ENCODE measurements around the gene FDX2. TPM values are rescaled to one million over a fixed set of nuclear protein-coding genes. Genes with fewer than 3 reads are reported as not detected.

The FDX2 gene
- total and polyA plus RNA-seq, 2 of the 13 experiments (the other 11 are each of a cell fraction or from before 2014, with no cell fraction given), result 21.0 to 24.7 TPM

DNA sequence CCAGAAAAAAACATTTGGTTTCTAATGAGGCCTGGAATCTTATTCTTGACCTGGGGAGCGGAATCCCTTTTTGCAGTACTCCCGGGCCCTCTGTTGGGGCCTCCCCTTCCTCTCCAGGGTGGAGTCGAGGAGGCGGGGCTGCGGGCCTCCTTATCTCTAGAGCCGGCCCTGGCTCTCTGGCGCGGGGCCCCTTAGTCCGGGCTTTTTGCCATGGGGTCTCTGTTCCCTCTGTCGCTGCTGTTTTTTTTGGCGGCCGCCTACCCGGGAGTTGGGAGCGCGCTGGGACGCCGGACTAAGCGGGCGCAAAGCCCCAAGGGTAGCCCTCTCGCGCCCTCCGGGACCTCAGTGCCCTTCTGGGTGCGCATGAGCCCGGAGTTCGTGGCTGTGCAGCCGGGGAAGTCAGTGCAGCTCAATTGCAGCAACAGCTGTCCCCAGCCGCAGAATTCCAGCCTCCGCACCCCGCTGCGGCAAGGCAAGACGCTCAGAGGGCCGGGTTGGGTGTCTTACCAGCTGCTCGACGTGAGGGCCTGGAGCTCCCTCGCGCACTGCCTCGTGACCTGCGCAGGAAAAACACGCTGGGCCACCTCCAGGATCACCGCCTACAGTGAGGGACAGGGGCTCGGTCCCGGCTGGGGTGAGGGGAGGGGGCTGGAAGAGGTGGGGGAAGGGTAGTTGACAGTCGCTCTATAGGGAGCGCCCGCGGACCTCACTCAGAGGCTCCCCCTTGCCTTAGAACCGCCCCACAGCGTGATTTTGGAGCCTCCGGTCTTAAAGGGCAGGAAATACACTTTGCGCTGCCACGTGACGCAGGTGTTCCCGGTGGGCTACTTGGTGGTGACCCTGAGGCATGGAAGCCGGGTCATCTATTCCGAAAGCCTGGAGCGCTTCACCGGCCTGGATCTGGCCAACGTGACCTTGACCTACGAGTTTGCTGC lies 28.7 kb downstream of the FDX2 start, which contains the start of gene ICAM4 (continued):
- TF ChIP-seq ZNF770 (CRISPR knock-in tag; IDR thresholded peaks at IDR 0.05) (no peak; the same call in 1 of the 2 replicates), ZNF878 (CRISPR knock-in tag; IDR thresholded peaks at IDR 0.05) (no peak), XBP1 (CRISPR knock-in tag; IDR thresholded peaks at IDR 0.05) (no peak; the same call in 1 of the 2 replicates), RFX1 (IDR thresholded peaks at IDR 0.05) (no peak), BRF2 (CRISPR knock-in tag; IDR thresholded peaks at IDR 0.05) (peak; percentile 67), HNF4A (CRISPR knock-in tag; IDR thresholded peaks at IDR 0.05) (no peak), ZFP90 (CRISPR knock-in tag; IDR thresholded peaks at IDR 0.05; ENCODE audit: borderline replicate concordance) (no peak; the same call in 1 of the 2 replicates), AGO2 (optimal IDR thresholded peaks at IDR 0.05; ENCODE audit: low read depth, low read length) (peak; percentile 97), PAXIP1 (CRISPR knock-in tag; conservative IDR thresholded peaks at IDR 0.05) (peak; percentile 47; the same call in 1 of the 2 replicates), ZNF530 (CRISPR knock-in tag; IDR thresholded peaks at IDR 0.05; ENCODE audit: low read depth) (no peak), ZNF234 (CRISPR knock-in tag; conservative IDR thresholded peaks at IDR 0.05) (no peak), ATAD3A (CRISPR knock-in tag; IDR thresholded peaks at IDR 0.05) (no peak), ZNF782 (CRISPR knock-in tag; IDR thresholded peaks at IDR 0.05; ENCODE audit: borderline replicate concordance) (no peak), PAX8 (CRISPR knock-in tag; IDR thresholded peaks at IDR 0.05; ENCODE audit: borderline replicate concordance) (no peak), MXI1 (IDR thresholded peaks at IDR 0.05; ENCODE audit: borderline replicate concordance, low read depth, low read length) (no peak)
- TF ChIP-seq, protein P1, sequence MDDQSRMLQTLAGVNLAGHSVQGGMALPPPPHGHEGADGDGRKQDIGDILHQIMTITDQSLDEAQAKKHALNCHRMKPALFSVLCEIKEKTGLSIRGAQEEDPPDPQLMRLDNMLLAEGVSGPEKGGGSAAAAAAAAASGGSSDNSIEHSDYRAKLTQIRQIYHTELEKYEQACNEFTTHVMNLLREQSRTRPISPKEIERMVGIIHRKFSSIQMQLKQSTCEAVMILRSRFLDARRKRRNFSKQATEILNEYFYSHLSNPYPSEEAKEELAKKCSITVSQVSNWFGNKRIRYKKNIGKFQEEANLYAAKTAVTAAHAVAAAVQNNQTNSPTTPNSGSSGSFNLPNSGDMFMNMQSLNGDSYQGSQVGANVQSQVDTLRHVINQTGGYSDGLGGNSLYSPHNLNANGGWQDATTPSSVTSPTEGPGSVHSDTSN (CRISPR knock-in tag; IDR thresholded peaks at IDR 0.05; ENCODE audit: borderline replicate concordance), result peak; percentile 55; the same call in 1 of the 2 replicates
